ENCODE results near the gene SEMA6B.

Gene SEMA6B

GRCh38 chr19:4517451-4518057 lies 41.9 kb downstream of the SEMA6B start:
- TF ChIP-seq TAF1 (IDR thresholded peaks at IDR 0.05; ENCODE audit: borderline replicate concordance, insufficient read depth, low read length) (no peak), FOXP2 (optimal IDR thresholded peaks at IDR 0.05; ENCODE audit: borderline replicate concordance, extremely low read depth, extremely low read length, insufficient read depth) (no peak), REST (IDR thresholded peaks at IDR 0.05; ENCODE audit: insufficient read depth in 1 of 2, low read depth in 2 of 2, low read length in 2 of 2) (no peak), POLR2AphosphoS5 (IDR thresholded peaks at IDR 0.05; ENCODE audit: low read depth, low read length) (no peak), SIN3A (IDR thresholded peaks at IDR 0.05; ENCODE audit: borderline replicate concordance, insufficient read depth, low read length) (no peak)

GRCh38 chr19:4516939-4517300 lies 42.6 kb downstream of the SEMA6B start:
- no peak for TF ChIP-seq REST (IDR thresholded peaks at IDR 0.05; ENCODE audit: insufficient read depth in 1 of 2, low read depth in 2 of 2, low read length in 2 of 2)
- TF ChIP-seq TAF1 (IDR thresholded peaks at IDR 0.05; ENCODE audit: borderline replicate concordance, insufficient read depth, low read length): no peak
- no peak for TF ChIP-seq POLR2AphosphoS5 (IDR thresholded peaks at IDR 0.05; ENCODE audit: low read depth, low read length)
- TF ChIP-seq FOXP2 (optimal IDR thresholded peaks at IDR 0.05; ENCODE audit: borderline replicate concordance, extremely low read depth, extremely low read length, insufficient read depth): no peak
- no peak for TF ChIP-seq SIN3A (IDR thresholded peaks at IDR 0.05; ENCODE audit: borderline replicate concordance, insufficient read depth, low read length)

GRCh38 chr19:4516199-4516938 lies 43.1 kb downstream of the SEMA6B start:
- TF ChIP-seq REST (IDR thresholded peaks at IDR 0.05; ENCODE audit: insufficient read depth in 1 of 2, low read depth in 2 of 2, low read length in 2 of 2): no peak
- no peak for TF ChIP-seq TAF1 (IDR thresholded peaks at IDR 0.05; ENCODE audit: borderline replicate concordance, insufficient read depth, low read length)
- TF ChIP-seq POLR2AphosphoS5 (IDR thresholded peaks at IDR 0.05; ENCODE audit: low read depth, low read length): no peak
- no peak for TF ChIP-seq FOXP2 (optimal IDR thresholded peaks at IDR 0.05; ENCODE audit: borderline replicate concordance, extremely low read depth, extremely low read length, insufficient read depth)
- no peak for TF ChIP-seq SIN3A (IDR thresholded peaks at IDR 0.05; ENCODE audit: borderline replicate concordance, insufficient read depth, low read length)

- TF ChIP-seq POLR2AphosphoS5 (IDR thresholded peaks at IDR 0.05; ENCODE audit: low read depth, low read length) (no peak), TAF1 (IDR thresholded peaks at IDR 0.05; ENCODE audit: borderline replicate concordance, insufficient read depth, low read length) (no peak), SIN3A (IDR thresholded peaks at IDR 0.05; ENCODE audit: borderline replicate concordance, insufficient read depth, low read length) (no peak), FOXP2 (optimal IDR thresholded peaks at IDR 0.05; ENCODE audit: borderline replicate concordance, extremely low read depth, extremely low read length, insufficient read depth) (no peak)
These were observed 43.8 kb downstream of the SEMA6B start for GRCh38 chr19:4515732-4516131.

GRCh38 chr19:4513248-4513647 lies 46.2 kb downstream of the SEMA6B start:
- no peak for TF ChIP-seq SIN3A (IDR thresholded peaks at IDR 0.05; ENCODE audit: borderline replicate concordance, insufficient read depth, low read length)
- TF ChIP-seq FOXP2 (optimal IDR thresholded peaks at IDR 0.05; ENCODE audit: borderline replicate concordance, extremely low read depth, extremely low read length, insufficient read depth): no peak
- TF ChIP-seq POLR2AphosphoS5 (IDR thresholded peaks at IDR 0.05; ENCODE audit: low read depth, low read length): no peak

- TF ChIP-seq SIN3A (IDR thresholded peaks at IDR 0.05; ENCODE audit: borderline replicate concordance, insufficient read depth, low read length) (no peak), REST (IDR thresholded peaks at IDR 0.05; ENCODE audit: insufficient read depth in 1 of 2, low read depth in 2 of 2, low read length in 2 of 2) (no peak), POLR2AphosphoS5 (IDR thresholded peaks at IDR 0.05; ENCODE audit: low read depth, low read length) (no peak), FOXP2 (optimal IDR thresholded peaks at IDR 0.05; ENCODE audit: borderline replicate concordance, extremely low read depth, extremely low read length, insufficient read depth) (no peak), TAF1 (IDR thresholded peaks at IDR 0.05; ENCODE audit: borderline replicate concordance, insufficient read depth, low read length) (no peak)
These were observed 47.4 kb downstream of the SEMA6B start for GRCh38 chr19:4512070-4512469.
